Ishikawa (cell line): Measurements from ENCODE around the gene KIT.

ENCODE experiments used
- EGR1 ChIP-seq: IDR thresholded peaks from 2 replicates; pipeline ENCODE4 v1.6.1; 2012
- EP300 ChIP-seq: IDR thresholded peaks from 2 replicates; pipeline ENCODE4 v1.6.1; 2012; ENCODE audit warnings: borderline replicate concordance
- TAF1 ChIP-seq: IDR thresholded peaks from 2 replicates; pipeline ENCODE4 v1.6.1; 2012; ENCODE audit warnings: low read depth, mild to moderate bottlenecking
- YY1 ChIP-seq: IDR thresholded peaks from 2 replicates; pipeline ENCODE4 v1.6.1; 2012; ENCODE audit warnings: low read depth
- TF ChIP-seq, protein P1 (sequence below): IDR thresholded peaks from 2 replicates; pipeline ENCODE4 v1.6.1; 2012

DNA sequence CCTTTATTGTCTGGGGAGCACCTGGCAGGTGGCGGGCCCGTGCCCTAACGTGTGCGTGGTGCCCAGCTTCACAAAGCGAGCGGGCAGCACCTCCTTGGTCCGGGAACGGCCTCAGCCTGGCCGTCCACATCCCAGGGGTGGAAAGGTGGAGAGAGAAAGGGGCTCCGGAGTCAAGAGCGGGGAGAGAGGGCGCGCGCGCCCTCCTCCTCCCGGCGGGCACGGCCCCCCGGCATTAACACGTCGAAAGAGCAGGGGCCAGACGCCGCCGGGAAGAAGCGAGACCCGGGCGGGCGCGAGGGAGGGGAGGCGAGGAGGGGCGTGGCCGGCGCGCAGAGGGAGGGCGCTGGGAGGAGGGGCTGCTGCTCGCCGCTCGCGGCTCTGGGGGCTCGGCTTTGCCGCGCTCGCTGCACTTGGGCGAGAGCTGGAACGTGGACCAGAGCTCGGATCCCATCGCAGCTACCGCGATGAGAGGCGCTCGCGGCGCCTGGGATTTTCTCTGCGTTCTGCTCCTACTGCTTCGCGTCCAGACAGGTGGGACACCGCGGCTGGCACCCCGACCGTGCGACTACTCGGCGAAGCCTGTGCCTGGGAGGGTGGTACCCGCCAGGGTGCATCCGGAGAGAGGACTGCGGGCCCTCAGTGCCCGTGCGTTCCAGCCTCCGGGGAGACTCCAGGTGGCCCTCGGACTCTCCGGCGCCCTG is at the start of gene KIT:
- TF ChIP-seq EP300, result no peak
- no peak for TF ChIP-seq TAF1
- no peak for TF ChIP-seq EGR1
- no peak for TF ChIP-seq YY1
- TF ChIP-seq, protein P1, sequence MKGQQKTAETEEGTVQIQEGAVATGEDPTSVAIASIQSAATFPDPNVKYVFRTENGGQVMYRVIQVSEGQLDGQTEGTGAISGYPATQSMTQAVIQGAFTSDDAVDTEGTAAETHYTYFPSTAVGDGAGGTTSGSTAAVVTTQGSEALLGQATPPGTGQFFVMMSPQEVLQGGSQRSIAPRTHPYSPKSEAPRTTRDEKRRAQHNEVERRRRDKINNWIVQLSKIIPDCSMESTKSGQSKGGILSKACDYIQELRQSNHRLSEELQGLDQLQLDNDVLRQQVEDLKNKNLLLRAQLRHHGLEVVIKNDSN, result no peak
